DND-41 (cell line): ENCODE data around the gene SAG.

Experiments used
- EZH2 ChIP-seq: IDR thresholded peaks from 3 replicates; pipeline ENCODE4 v1.6.1; 2012; ENCODE audit warnings: borderline replicate concordance, low read depth, mild to moderate bottlenecking, moderate library complexity, low read length, inconsistent platforms; ENCODE audit not compliant: severe bottlenecking
- TF ChIP-seq, protein P1 (sequence below): IDR thresholded peaks from 2 replicates; pipeline ENCODE4 v1.5.1; 2012; ENCODE audit warnings: borderline replicate concordance, low read length, moderate library complexity, mild to moderate bottlenecking; ENCODE audit not compliant: poor library complexity, severe bottlenecking; ENCODE audit errors: extremely low read depth

DNA sequence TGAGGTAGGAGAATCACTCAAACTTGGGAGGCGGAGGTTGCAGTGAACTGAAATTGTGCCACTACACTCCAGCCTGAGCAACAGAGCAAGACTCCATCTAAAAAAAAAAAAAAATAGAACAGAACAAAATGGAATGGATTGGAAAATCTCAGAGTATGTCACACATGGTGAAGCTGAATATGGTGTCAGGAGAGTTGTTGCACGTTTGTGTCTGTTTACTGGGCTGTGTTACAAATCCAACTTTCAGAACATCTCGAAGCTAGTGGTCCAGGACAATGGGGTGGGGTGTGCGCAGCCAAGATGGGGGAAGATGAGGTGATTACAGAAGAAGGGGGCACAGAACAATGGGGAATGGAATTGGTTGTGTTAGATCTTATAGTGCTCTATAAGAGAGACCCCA is 17.6 kb downstream of the SAG start:
- TF ChIP-seq, protein P1, sequence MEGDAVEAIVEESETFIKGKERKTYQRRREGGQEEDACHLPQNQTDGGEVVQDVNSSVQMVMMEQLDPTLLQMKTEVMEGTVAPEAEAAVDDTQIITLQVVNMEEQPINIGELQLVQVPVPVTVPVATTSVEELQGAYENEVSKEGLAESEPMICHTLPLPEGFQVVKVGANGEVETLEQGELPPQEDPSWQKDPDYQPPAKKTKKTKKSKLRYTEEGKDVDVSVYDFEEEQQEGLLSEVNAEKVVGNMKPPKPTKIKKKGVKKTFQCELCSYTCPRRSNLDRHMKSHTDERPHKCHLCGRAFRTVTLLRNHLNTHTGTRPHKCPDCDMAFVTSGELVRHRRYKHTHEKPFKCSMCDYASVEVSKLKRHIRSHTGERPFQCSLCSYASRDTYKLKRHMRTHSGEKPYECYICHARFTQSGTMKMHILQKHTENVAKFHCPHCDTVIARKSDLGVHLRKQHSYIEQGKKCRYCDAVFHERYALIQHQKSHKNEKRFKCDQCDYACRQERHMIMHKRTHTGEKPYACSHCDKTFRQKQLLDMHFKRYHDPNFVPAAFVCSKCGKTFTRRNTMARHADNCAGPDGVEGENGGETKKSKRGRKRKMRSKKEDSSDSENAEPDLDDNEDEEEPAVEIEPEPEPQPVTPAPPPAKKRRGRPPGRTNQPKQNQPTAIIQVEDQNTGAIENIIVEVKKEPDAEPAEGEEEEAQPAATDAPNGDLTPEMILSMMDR, result no peak
- TF ChIP-seq EZH2, result no peak
